AG10803 (cell line): ENCODE data around the gene SCGB2A2.

Experiments used
- DNase-seq: peaks from one replicate; pipeline ENCODE4 v3.0.0; 2010; ENCODE audit warnings: low read depth
- H3K4me3 ChIP-seq: 2 replicates; pipeline ENCODE4 v1.5.1; 2011; ENCODE audit warnings: mild to moderate bottlenecking, low read length, control low read depth
- TF ChIP-seq, protein P1 (sequence below): conservative IDR thresholded peaks from 2 replicates; pipeline ENCODE4 v1.5.1; 2011; ENCODE audit warnings: mild to moderate bottlenecking, low read length, control low read depth, inconsistent platforms

The SCGB2A2 gene

DNA sequence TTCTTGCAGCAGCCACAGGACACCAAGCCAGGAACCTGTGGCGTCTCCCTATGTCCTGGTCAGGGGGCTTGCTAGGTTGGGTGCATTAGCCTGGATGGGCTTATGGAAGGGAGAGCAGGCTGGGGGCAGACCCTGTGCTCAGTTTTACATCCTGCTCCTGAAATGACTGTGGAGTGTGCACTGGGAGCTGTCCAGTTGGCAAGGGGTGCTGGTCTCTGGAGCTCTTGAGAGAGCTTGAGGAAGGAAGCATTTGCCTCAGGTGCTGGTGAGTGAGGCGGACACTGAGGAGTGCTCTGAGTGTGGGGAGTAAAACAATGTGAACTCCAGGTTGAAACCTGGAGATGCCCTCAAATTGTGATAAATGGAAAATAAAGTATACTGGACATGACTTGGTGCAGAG is 25.5 kb downstream of the SCGB2A2 start:
- TF ChIP-seq, protein P1, sequence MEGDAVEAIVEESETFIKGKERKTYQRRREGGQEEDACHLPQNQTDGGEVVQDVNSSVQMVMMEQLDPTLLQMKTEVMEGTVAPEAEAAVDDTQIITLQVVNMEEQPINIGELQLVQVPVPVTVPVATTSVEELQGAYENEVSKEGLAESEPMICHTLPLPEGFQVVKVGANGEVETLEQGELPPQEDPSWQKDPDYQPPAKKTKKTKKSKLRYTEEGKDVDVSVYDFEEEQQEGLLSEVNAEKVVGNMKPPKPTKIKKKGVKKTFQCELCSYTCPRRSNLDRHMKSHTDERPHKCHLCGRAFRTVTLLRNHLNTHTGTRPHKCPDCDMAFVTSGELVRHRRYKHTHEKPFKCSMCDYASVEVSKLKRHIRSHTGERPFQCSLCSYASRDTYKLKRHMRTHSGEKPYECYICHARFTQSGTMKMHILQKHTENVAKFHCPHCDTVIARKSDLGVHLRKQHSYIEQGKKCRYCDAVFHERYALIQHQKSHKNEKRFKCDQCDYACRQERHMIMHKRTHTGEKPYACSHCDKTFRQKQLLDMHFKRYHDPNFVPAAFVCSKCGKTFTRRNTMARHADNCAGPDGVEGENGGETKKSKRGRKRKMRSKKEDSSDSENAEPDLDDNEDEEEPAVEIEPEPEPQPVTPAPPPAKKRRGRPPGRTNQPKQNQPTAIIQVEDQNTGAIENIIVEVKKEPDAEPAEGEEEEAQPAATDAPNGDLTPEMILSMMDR = no peak
- no peak overlapping the region for H3K4me3 ChIP-seq
- DNase-seq = peak; percentile 9

DNA sequence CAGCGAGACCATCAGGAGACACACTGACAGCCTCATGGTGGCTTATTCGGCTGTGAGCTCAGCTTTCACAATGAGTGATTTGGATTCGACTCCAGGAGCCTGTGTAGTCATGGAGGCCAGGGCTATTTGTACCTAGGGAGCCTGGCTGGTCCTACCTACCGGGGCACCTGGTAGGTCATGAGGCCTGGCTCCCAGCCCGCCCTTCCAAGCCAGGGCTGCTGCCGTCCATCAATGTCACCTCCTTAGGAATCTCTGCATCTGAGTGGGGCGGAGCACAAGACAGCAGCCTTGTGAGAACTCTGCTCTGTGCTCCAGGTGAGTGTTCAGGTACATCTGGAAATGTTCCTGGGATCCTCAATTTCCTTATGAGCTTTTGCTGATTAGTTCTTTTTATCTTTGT is 29.0 kb downstream of the SCGB2A2 start, which contains the start of gene SCGB1D4:
Gene SCGB1D4, minus strand, starts transcription at position 101 of the 400 bp plus-strand sequence. Its CDS starts 65 bp downstream, at position 36.
- TF ChIP-seq, protein P1 = no peak
- no peak for DNase-seq
- no peak within 1 kb of the TSS for H3K4me3 ChIP-seq

DNA sequence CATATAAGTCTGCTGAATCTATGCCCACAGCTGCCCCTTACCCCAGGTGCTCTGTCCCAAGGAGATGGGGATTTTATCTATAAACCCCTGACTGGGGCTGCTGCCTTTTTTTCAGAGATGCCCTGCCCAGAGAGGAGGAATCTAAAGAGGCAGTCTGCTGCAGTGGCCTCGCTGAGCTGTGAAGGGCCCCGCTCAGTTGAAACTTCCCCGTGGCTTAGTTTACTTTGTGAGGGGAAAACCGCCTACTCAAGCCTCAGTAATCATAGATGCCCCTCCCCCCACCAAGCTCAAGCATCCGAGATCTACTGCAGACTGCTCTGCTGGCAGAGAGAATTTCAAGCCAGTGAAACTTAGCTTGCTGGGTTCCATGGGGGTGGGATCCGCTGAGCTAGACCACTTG is 36.3 kb downstream of the SCGB2A2 start:
- TF ChIP-seq, protein P1 = no peak
- H3K4me3 ChIP-seq = no peak overlapping the region
- DNase-seq = no peak

DNA sequence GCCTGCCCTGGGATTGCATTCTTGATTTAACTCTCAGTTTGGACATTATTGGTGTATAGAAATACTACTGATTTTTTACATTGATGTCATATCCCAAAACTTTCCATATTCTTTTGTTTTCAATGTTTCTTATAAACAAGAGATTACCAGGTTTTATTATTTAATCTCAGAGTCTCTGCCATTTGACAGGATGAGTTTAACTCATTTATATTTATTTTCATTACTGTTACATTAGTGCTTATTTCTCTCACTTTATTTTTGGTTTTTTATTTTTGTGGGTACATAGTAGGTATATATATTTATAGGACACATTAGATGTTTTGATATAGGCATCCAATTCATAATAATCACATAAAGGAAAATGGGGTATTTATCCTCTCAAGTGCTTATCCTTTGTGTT is 38.0 kb downstream of the SCGB2A2 start:
- TF ChIP-seq, protein P1 = no peak
- no peak for DNase-seq
- H3K4me3 ChIP-seq = no peak overlapping the region

DNA sequence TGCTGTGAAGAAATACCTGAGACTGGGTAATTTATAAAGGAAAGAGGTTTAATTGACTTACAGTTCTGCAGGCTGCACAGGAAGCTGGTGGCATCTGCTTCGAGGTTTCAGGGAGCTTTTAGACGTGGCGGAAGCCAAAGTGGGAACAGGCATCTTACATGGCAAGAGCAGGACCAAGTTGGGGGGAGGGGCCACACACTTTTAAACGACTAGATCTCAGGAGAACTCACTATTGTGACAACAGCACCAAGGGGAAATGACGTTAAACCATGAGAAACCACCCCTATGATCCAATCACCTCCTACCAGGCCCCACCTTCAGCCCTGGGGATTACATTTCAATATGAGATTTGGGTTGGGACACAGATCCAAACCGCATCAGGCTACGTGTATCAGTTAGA is 40.0 kb downstream of the SCGB2A2 start:
- TF ChIP-seq, protein P1 = no peak

DNA sequence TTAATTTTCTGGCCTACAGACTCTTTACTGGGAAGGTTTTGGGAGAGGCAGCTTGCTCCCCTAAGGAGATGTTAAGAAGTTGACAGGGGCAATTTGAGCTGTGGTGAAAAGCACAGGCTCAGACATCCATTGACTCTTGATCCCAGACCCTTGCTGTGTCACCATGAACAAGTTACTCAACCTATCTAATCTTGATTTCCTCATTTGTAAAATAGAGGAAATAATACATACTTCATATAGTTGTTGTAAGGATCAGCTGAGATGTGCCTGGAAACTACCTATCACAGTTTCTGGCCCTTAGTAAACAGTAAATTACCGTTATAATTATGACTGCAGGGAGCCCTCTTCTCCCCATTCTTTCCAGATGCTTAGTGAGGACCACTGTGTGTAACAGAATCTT is 45.5 kb downstream of the SCGB2A2 start:
- no peak for DNase-seq
- H3K4me3 ChIP-seq = no peak overlapping the region
- TF ChIP-seq, protein P1 = no peak

More for the DNA sequence above, 40.0 kb downstream of the SCGB2A2 start:
- H3K4me3 ChIP-seq = no peak overlapping the region
- DNase-seq = no peak

DNA sequence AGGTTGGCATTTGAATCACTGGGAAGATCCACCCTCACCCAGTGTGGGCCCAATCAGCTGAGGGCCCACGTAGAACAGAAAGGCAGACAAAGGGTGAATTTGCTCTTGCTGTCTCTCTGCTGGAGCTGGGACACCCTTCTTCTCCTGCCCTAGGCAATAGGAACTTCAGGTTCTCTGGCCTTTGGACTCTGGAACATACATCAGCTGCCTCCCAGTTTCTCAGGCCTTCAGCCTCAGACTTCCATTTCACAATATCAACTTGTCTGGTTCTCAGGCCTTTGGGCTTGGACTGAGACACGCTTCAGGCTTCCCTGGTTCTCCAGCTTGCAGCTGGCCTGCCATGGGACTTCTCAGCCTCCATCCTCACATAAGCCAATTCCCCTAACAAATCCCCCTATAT is 52.6 kb downstream of the SCGB2A2 start:
- DNase-seq = no peak
- no peak overlapping the region for H3K4me3 ChIP-seq
- TF ChIP-seq, protein P1 = no peak
